K562 (cell line): ENCODE measurements around the gene MRPL55. TPM values are rescaled to one million over a fixed set of nuclear protein-coding genes. Genes with fewer than 3 reads are reported as not detected.
A peak's percentile ranks its signal among the peaks of the same experiment; 100 is the strongest.

Experiments
- HMGN3 ChIP-seq: IDR thresholded peaks from 2 replicates; pipeline ENCODE4 v1.6.1; 2011; ENCODE audit warnings: borderline replicate concordance, low read depth, mild to moderate bottlenecking, mixed read lengths, low read length; ENCODE audit not compliant: insufficient read length; ENCODE audit errors: extremely low read depth
- MYBL2 ChIP-seq, 2 experiments: fragments of 450-650 bp in 1 of 2; sonication (generic) in 1 of 2; formaldehyde crosslinking in 1 of 2; IDR thresholded peaks; 2 replicates each; pipeline versions ENCODE4 v1.6.1 to v1.8.1; 2017 to 2022; ENCODE audit warnings: borderline replicate concordance in 1 of 2, inconsistent platforms in 1 of 2, low read depth in 1 of 2, mild to moderate bottlenecking in 1 of 2, missing genetic modification reagents in 1 of 2, moderate library complexity in 1 of 2
- NCOA4 ChIP-seq: fragments of 450-650 bp; IDR thresholded peaks from 2 replicates; pipeline ENCODE4 v1.6.1; 2018; ENCODE audit warnings: mild to moderate bottlenecking; ENCODE audit not compliant: partially characterized antibody
- NFIX ChIP-seq: fragments of 250-450 bp; sonication (Bioruptor Pico); IDR thresholded peaks from 2 replicates; pipeline ENCODE4 v1.4.0; 2020; ENCODE audit warnings: low read depth, mild to moderate bottlenecking, moderate library complexity
- RERE ChIP-seq: sonication (generic); formaldehyde crosslinking; IDR thresholded peaks from 2 replicates; pipeline ENCODE4 v1.8.0; 2023; ENCODE audit warnings: missing genetic modification reagents, mild to moderate bottlenecking, borderline replicate concordance
- TOE1 ChIP-seq, 2 experiments: fragments of 450-650 bp in 1 of 2; sonication (generic) in 1 of 2; formaldehyde crosslinking in 1 of 2; IDR thresholded peaks; 2 replicates each; pipeline versions ENCODE4 v1.7.1 to v1.8.0; 2016 to 2022; ENCODE audit warnings: borderline replicate concordance in 2 of 2, mild to moderate bottlenecking in 2 of 2, antibody characterized with exemption in 1 of 2, inconsistent platforms in 1 of 2, low read depth in 1 of 2, missing genetic modification reagents in 1 of 2, moderate library complexity in 1 of 2
- USF1 ChIP-seq: sonication (generic); formaldehyde crosslinking; IDR thresholded peaks from 2 replicates; pipeline ENCODE4 v1.9.0; 2022; ENCODE audit warnings: mild to moderate bottlenecking, missing genetic modification reagents
- VEZF1 ChIP-seq: fragments of 200-800 bp; sonication (Bioruptor generic); IDR thresholded peaks from 2 replicates; pipeline ENCODE4 v1.6.1; 2017; ENCODE audit warnings: missing genetic modification characterization, missing compliant biosample characterization
- ZNF232 ChIP-seq: sonication (generic); formaldehyde crosslinking; IDR thresholded peaks from 2 replicates; pipeline ENCODE4 v1.8.0; 2022; ENCODE audit warnings: mild to moderate bottlenecking, missing genetic modification reagents
- ZNF609 ChIP-seq: sonication (generic); formaldehyde crosslinking; IDR thresholded peaks from 2 replicates; pipeline ENCODE4 v1.8.1; 2023; ENCODE audit warnings: missing genetic modification reagents, mild to moderate bottlenecking, borderline replicate concordance
- polyA plus RNA-seq, 8 experiments: library from polyadenylated mRNA; depleted of rRNA in 4 of 8; stranded (reverse) in 5 of 8; unstranded in 3 of 8; fragments of >200 nt; fragmentation: Nextera tagmentation in 2 of 8; fragmentation: Illumina TruSeq in 1 of 8; extraction: Ambion mirVana in 2 of 8; extraction: Trizol in 1 of 8; gene quantifications; 2 replicates each; pipeline versions ENCODE4 v1.2.1 to v1.2.3, GENCODE V29; 2011 to 2014; ENCODE audit warnings: inconsistent platforms in 1 of 8, missing spikeins in 1 of 8
- total RNA-seq, 7 experiments: library from RNA; depleted of rRNA in 6 of 7; stranded (reverse); fragments of >200 nt in 6 of 7; fragmentation: Illumina TruSeq in 2 of 7; extraction: Trizol in 2 of 7; gene quantifications; 2 replicates each; pipeline versions ENCODE4 v1.2.1 to v1.2.3, GENCODE V29; 2011 to 2021; ENCODE audit warnings: low replicate concordance in 1 of 7

Gene MRPL55
- total and polyA plus RNA-seq, 9 of the 15 experiments (the other 6 are each of a cell fraction or from before 2014, with no cell fraction given), result 34.9 to 228 (median 81.0) TPM

- no peak; the same call in 1 of the 2 replicates for TF ChIP-seq RERE (CRISPR knock-in tag)
- 0 out of 2 replicates have a peak, but pooled peaks have one; percentile 50 for TF ChIP-seq ZNF609
- TF ChIP-seq NCOA4, result peak; percentile 14
- no peak for TF ChIP-seq MYBL2 (IDR thresholded peaks at IDR 0.05; ENCODE audit: low read depth)
- no peak for TF ChIP-seq MYBL2 (CRISPR knock-in tag; IDR thresholded peaks at IDR 0.05; ENCODE audit: borderline replicate concordance)
- peak; percentile 82 for TF ChIP-seq VEZF1 (CRISPR knock-in tag)
- peak; percentile 44 for TF ChIP-seq TOE1 (IDR thresholded peaks at IDR 0.05; ENCODE audit: borderline replicate concordance)
- TF ChIP-seq TOE1 (CRISPR knock-in tag; IDR thresholded peaks at IDR 0.05; ENCODE audit: borderline replicate concordance, low read depth), result peak; percentile 86; the same call in 1 of the 2 replicates
- peak; percentile 64 for TF ChIP-seq USF1 (CRISPR knock-in tag)
- no peak for TF ChIP-seq NFIX
- TF ChIP-seq ZNF232, result no peak; the same call in 1 of the 2 replicates
- TF ChIP-seq HMGN3, result peak; percentile 95
Measured at GRCh38 chr1:228109073-228109961, at the start of gene MRPL55 (continued).
